ENCODE measurements around the gene EFNB2.

The EFNB2 gene

DNA sequence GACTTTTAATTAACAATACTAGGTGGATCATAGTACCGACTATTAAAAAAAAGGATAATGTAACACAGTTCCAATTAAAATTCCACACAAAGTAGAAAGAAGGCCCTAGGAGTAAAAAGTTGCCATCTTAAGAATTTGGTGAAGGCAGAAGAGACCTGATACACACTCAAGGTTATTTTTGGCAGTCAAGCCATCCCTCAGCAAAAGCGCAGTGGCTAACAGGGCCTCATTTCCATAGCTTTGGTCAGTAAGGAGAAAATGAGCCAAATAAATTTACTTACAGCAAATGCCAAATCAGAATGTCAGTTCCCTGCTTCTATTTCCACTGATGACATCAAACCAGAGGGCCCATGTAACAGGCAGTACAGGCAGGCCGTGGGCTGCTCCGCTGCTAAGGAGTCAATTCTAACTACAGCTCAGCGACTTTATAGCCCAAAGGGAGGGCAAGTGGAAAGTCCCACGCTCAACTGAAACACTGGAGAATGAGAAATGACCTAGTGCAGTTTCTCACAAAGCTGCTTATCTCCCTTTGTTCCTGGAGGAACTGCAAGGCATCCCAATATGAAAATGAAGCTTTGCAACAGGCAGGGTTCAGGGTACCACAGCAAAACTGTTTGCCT, 26.2 kb upstream of the EFNB2 start:
- no peak for TF ChIP-seq SIN3A (IDR thresholded peaks at IDR 0.05; ENCODE audit: borderline replicate concordance, insufficient read depth, low read length)

GRCh38 chr13:106560821-106561220, 25.4 kb upstream of the EFNB2 start:
- TF ChIP-seq FOXP2 (optimal IDR thresholded peaks at IDR 0.05; ENCODE audit: borderline replicate concordance, extremely low read depth, extremely low read length, insufficient read depth) (no peak), REST (IDR thresholded peaks at IDR 0.05; ENCODE audit: insufficient read depth in 1 of 2, low read depth in 2 of 2, low read length in 2 of 2) (no peak), SIN3A (IDR thresholded peaks at IDR 0.05; ENCODE audit: borderline replicate concordance, insufficient read depth, low read length) (no peak), TAF1 (IDR thresholded peaks at IDR 0.05; ENCODE audit: borderline replicate concordance, insufficient read depth, low read length) (no peak), POLR2AphosphoS5 (IDR thresholded peaks at IDR 0.05; ENCODE audit: low read depth, low read length) (no peak)

DNA sequence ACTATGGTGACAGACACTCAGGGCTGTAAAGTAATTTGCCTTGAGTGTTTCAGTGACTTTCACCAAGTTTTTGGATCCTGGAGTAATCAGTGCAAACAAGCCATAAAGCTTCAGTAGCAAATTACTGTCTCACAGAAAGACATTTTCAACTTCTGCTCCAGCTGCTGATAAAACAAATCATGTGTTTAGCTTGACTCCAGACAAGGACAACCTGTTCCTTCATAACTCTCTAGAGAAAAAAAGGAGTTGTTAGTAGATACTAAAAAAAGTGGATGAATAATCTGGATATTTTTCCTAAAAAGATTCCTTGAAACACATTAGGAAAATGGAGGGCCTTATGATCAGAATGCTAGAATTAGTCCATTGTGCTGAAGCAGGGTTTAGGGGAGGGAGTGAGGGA, 23.1 kb upstream of the EFNB2 start:
- TF ChIP-seq TAF1 (IDR thresholded peaks at IDR 0.05; ENCODE audit: borderline replicate concordance, insufficient read depth, low read length) (no peak), SIN3A (IDR thresholded peaks at IDR 0.05; ENCODE audit: borderline replicate concordance, insufficient read depth, low read length) (no peak), FOXP2 (optimal IDR thresholded peaks at IDR 0.05; ENCODE audit: borderline replicate concordance, extremely low read depth, extremely low read length, insufficient read depth) (no peak), REST (IDR thresholded peaks at IDR 0.05; ENCODE audit: insufficient read depth in 1 of 2, low read depth in 2 of 2, low read length in 2 of 2) (no peak)

GRCh38 chr13:106555631-106556328, 20.3 kb upstream of the EFNB2 start:
- no peak for TF ChIP-seq REST (IDR thresholded peaks at IDR 0.05; ENCODE audit: insufficient read depth in 1 of 2, low read depth in 2 of 2, low read length in 2 of 2)
- no peak for TF ChIP-seq FOXP2 (optimal IDR thresholded peaks at IDR 0.05; ENCODE audit: borderline replicate concordance, extremely low read depth, extremely low read length, insufficient read depth)
- no peak for TF ChIP-seq SIN3A (IDR thresholded peaks at IDR 0.05; ENCODE audit: borderline replicate concordance, insufficient read depth, low read length)
- no peak for TF ChIP-seq POLR2AphosphoS5 (IDR thresholded peaks at IDR 0.05; ENCODE audit: low read depth, low read length)
- no peak for TF ChIP-seq TAF1 (IDR thresholded peaks at IDR 0.05; ENCODE audit: borderline replicate concordance, insufficient read depth, low read length)

DNA sequence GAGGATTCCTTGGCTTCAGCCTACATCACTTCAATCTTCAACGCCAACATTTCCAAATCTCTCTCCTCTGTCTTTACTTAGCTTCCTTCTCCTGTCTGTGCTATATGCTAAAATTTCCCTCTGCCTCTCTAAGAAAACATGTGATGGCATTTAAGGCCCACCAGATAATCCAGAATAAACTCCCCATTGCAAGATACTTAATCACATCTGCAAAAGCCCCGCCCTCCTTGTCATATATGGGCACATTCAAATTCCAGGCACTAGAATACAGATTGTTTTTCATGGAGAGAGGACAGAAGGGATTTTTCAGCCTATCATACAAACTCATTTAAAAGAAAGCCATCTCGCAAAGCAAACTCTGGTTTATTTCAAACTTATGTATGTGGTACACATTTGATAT, 16.3 kb upstream of the EFNB2 start:
- TF ChIP-seq TAF1 (IDR thresholded peaks at IDR 0.05; ENCODE audit: borderline replicate concordance, insufficient read depth, low read length) (no peak), SIN3A (IDR thresholded peaks at IDR 0.05; ENCODE audit: borderline replicate concordance, insufficient read depth, low read length) (no peak), POLR2AphosphoS5 (IDR thresholded peaks at IDR 0.05; ENCODE audit: low read depth, low read length) (no peak), FOXP2 (optimal IDR thresholded peaks at IDR 0.05; ENCODE audit: borderline replicate concordance, extremely low read depth, extremely low read length, insufficient read depth) (no peak), REST (IDR thresholded peaks at IDR 0.05; ENCODE audit: insufficient read depth in 1 of 2, low read depth in 2 of 2, low read length in 2 of 2) (no peak)

Data from PFSK-1 (cell line).